Endothelial cell (in vitro differentiated cells): ENCODE measurements around the gene RIMS4. TPM values are rescaled to one million over a fixed set of nuclear protein-coding genes. Genes with fewer than 3 reads are reported as not detected.

Source experiments
- DNase-seq: peaks from one replicate; pipeline ENCODE4 v3.0.0; 2021; ENCODE audit warnings: low spot score
- H3K27ac Mint-ChIP-seq: one replicate; pipeline ENCODE4 v1.8.0; 2021; ENCODE audit warnings: mixed read lengths, inconsistent platforms; ENCODE audit not compliant: unreplicated experiment
- H3K27me3 Mint-ChIP-seq: one replicate; pipeline ENCODE4 v1.8.0; 2021; ENCODE audit warnings: mild to moderate bottlenecking, moderate library complexity, mixed read lengths, inconsistent platforms; ENCODE audit not compliant: unreplicated experiment
- H3K36me3 Mint-ChIP-seq: one replicate; pipeline ENCODE4 v1.8.0; 2021; ENCODE audit warnings: mild to moderate bottlenecking, low read depth, mixed read lengths, inconsistent platforms; ENCODE audit not compliant: unreplicated experiment
- H3K4me1 Mint-ChIP-seq: one replicate; pipeline ENCODE4 v1.8.0; 2021; ENCODE audit warnings: mild to moderate bottlenecking, mixed read lengths, inconsistent platforms; ENCODE audit not compliant: unreplicated experiment
- H3K4me3 Mint-ChIP-seq: one replicate; pipeline ENCODE4 v1.8.0; 2021; ENCODE audit warnings: mild to moderate bottlenecking, mixed read lengths, inconsistent platforms; ENCODE audit not compliant: unreplicated experiment
- H3K9me3 Mint-ChIP-seq: one replicate; pipeline ENCODE4 v1.8.0; 2021; ENCODE audit warnings: mixed read lengths, inconsistent platforms; ENCODE audit not compliant: unreplicated experiment
- CTCF ChIP-seq: fragments of 200-600 bp; sonication (generic); IDR thresholded peaks from one replicate; pipeline ENCODE4 v1.5.0; 2021; ENCODE audit warnings: antibody characterized with exemption; ENCODE audit not compliant: unreplicated experiment
- total RNA-seq: library from RNA; stranded (reverse); fragmentation: NEBNext Ultra II Directional; extraction: Animal tissue kit (Norgen Biotek cat#: 25700); gene quantifications from one replicate; pipeline ENCODE4 v1.2.1, GENCODE V29; 2021; ENCODE audit not compliant: unreplicated experiment

Gene RIMS4
- total RNA-seq, 1 donor from 2014 or later = 0.10 TPM

- Mint-ChIP-seq H3K4me3 (no peak overlapping the region), H3K27me3 (peaks cover 6% of the 10 kb centered on the region), H3K4me1 (no peaks in the 10 kb centered on the region), H3K27ac (no peak overlapping the region), H3K9me3 (no peaks in the 10 kb centered on the region), H3K36me3 (no peaks in the 10 kb centered on the region)
- no peak for DNase-seq
- no peak for TF ChIP-seq CTCF
Observed at GRCh38 chr20:44723391-44723790, 87.0 kb downstream of the RIMS4 start.

- H3K4me3 Mint-ChIP-seq = no peak overlapping the region
- no peak for DNase-seq
- H3K4me1 Mint-ChIP-seq = no peaks in the 10 kb centered on the region
- peaks cover 6% of the 10 kb centered on the region for H3K27me3 Mint-ChIP-seq
- H3K9me3 Mint-ChIP-seq = no peaks in the 10 kb centered on the region
- H3K27ac Mint-ChIP-seq = no peak overlapping the region
- TF ChIP-seq CTCF = no peak
- H3K36me3 Mint-ChIP-seq = no peaks in the 10 kb centered on the region
Observed at GRCh38 chr20:44722990-44723389, 87.4 kb downstream of the RIMS4 start.

GRCh38 chr20:44721785-44722054 is 88.6 kb downstream of the RIMS4 start:
- Mint-ChIP-seq H3K36me3 (no peaks in the 10 kb centered on the region), H3K4me1 (no peaks in the 10 kb centered on the region), H3K27me3 (peaks cover 6% of the 10 kb centered on the region), H3K4me3 (no peak overlapping the region), H3K27ac (no peak overlapping the region), H3K9me3 (no peaks in the 10 kb centered on the region)
- DNase-seq = no peak
- TF ChIP-seq CTCF = no peak

- Mint-ChIP-seq H3K36me3 (no peaks in the 10 kb centered on the region), H3K4me1 (no peaks in the 10 kb centered on the region), H3K27me3 (peaks cover 6% of the 10 kb centered on the region), H3K4me3 (no peak overlapping the region), H3K27ac (no peak overlapping the region), H3K9me3 (no peaks in the 10 kb centered on the region)
- DNase-seq = no peak
- no peak for TF ChIP-seq CTCF
Observed at GRCh38 chr20:44720997-44721784, 89.2 kb downstream of the RIMS4 start.

GRCh38 chr20:44720621-44720996 is 89.7 kb downstream of the RIMS4 start:
- no peak for TF ChIP-seq CTCF
- no peak for DNase-seq
- no peaks in the 10 kb centered on the region for H3K9me3 Mint-ChIP-seq
- no peaks in the 10 kb centered on the region for H3K4me1 Mint-ChIP-seq
- H3K27ac Mint-ChIP-seq = no peak overlapping the region
- no peaks in the 10 kb centered on the region for H3K36me3 Mint-ChIP-seq
- H3K27me3 Mint-ChIP-seq = peaks cover 6% of the 10 kb centered on the region
- no peak overlapping the region for H3K4me3 Mint-ChIP-seq
